Activated CD4-positive, alpha-beta T cell treated with anti-CD3 and anti-CD28 coated beads for 48 hours (primary cell): ENCODE data around the gene PBX1.

Experiments
- DNase-seq: peaks from one replicate; pipeline ENCODE4 v3.0.0-alpha.2; 2020

Gene PBX1

DNA sequence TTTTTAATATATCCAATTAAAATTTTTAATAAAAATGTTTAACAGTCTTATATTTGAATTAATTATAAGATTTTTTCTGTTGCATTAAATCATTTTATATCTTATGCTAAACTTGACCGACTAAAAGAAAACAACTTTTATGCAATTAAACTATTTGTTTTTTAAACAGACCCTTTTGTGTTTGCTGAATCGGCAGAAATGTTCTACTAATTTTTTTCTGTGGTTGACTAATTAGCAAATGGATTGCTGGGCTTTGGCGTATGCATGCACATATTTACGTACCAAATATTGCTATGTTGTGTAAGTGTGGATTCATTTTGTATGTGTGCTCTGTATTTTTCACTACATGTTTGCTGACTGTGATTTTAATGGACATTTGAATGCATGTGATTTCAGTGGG lies 174.8 kb downstream of the PBX1 start:
- no peak for DNase-seq

DNA sequence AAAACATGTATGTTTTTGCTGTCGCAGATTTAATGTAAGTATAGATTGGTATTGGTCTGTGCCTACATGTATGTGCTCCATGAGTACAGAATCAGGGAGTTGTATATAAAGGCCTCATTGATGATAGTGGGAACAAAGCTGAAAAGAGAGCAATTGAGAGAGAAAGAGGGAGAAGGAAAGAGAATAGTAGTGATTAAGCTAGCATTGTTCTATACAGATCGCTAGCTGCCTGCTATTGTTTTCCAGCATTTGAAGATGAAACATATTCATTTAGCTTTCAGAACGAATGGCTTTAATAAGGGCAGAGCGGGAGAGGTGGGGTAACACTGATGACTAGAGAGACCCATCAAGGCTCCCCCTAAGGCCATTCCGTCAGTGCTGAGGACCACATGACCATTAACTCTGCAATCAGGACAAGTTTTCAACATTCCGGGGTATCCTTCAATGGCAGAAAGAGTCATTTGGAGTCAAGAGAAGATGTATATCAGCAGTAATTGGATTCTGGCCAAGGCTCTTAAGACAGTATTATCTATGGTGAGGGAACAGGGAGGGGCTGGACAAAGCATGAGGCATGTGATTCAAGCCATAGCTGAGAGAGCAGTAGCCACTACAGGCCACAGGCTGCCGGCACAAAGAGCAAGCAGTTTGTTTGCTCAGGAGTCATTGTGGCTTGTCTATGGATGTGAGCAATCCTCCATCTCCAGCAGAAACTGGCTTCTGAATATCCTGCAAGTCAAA lies 176.5 kb downstream of the PBX1 start:
- DNase-seq: no peak

DNA sequence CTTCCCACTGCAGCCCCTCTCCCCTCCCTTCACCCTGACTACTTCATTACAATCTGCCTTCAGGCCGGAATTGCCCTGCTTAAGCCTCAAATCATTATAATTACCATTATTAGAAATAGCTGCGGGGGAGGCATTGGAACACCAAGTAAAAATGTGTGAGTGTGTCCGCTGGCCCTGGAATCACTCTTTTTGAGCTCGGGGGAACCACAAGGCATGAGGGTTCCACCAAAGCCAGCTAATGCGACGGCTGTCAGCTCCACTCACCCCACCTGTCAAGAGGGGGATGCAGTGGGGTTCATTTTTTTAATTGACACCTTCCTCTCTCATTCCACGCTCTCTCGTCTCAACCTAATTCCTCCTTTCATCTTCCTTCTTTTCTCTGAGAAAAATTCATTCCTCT lies 177.2 kb downstream of the PBX1 start:
- no peak for DNase-seq

DNA sequence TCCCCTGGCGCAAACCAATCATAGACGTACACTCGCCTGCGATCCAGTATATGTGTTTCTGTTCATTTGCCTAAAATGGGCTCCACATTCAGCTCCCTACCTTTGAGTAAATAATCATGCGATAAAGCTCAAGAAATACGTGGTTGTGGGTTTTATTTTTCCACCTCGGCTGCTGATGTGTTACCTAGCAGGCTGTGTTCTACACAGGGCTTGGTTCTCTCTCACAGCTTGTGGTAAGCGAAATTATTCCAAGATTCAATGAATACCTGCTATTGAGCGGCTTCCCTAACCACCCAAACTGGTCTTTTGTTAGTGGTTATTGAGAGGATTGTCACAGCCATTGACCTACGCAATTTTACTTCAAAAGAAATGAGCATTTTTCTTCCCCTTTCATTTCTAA lies 180.2 kb downstream of the PBX1 start:
- no peak for DNase-seq

DNA sequence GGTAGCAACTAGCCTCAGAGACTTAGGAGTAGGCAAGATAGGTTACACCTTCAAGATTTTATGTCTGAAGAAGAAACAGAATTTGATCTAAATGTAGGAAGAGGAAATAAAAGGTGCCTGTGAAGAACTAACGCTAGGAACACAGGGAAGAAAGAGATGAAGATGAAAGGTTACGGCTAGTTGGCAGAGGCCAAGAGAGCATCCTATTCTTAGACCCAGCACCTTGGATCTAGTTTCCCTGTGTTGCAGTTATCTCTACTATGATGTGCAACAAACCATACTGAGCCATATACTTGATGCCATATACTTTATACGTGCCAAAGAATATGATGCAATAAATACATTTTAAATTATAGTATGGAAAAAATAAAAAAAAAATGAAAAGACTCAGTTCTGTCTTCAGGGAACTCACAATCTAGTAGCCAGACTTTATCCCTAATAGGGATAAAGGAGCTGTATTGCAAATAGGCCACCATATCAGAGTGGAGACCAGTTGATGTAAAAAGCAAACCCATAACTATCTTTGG lies 181.1 kb downstream of the PBX1 start:
- DNase-seq: no peak

DNA sequence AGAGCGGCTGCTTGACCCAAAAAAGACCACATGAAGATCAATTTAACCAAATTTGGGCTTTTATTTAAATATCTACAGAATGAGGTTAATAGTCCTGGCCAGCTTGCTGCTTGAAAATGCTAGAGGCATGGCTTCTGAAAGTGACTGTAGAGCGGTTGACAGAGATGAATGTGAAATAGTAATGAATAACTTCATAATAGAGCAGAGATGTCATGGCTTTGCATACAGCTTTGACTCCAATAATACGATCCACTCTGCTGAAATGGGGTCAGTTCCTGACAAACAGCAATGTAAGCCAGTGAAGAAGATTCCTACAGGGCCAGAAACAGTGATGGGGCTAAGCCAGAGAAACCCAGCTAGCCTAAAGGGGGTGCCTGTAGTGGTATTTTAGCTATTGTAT lies 183.8 kb downstream of the PBX1 start:
- DNase-seq: no peak

DNA sequence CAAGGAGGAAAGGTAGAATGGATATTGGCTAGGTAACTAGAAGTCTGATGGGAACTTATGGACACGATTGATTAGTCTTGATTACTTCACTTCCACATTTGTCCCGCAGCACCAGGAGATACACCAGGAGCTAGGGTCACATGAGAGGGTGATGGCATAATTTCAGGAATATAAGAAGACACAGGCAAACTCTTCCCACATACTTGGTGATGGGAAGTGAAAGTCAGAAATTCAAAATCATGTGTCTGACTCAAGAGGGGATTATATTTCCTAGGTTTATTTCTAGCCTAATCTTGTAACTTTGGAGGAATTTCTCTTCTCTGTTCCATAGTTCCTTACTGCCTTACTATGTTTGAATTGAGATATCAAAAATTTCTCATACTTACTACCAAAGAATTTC lies 185.0 kb downstream of the PBX1 start:
- no peak for DNase-seq

DNA sequence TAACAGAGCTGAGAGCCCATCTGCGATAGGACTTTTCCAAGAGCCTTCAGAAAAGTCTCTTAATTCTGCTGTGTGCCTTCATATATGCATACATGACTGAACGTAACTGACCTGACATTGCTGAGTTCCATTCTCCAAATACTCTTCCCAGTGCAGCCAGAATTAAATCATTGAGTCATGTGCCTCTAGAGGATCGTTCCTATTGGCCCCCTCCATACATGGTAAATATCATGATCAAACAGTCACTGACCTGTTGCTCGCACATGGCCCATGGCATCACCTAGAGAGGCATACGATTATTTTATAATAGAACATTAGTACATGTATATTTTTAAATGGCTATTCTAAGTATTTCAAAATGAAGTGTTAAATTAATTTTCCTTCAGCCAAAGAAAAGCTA lies 186.8 kb downstream of the PBX1 start:
- no peak for DNase-seq

DNA sequence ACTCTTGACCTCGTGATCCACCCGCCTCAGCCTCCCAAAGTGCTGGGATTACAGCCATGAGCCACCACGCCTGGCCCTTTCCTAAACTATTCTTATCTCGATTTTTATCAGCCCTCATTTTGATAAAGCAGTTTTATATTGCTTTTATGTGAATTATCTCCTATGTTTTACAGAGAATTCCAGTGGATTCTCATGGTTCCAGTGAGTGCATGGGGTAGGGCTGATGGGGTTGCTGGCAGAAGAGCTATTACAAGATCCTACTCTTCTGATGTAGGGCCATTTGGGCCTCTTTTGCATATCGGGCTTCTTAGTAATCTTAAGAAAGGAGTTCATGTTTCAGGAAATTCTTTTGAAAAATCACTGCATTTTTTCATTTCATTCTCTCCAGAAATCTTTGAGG lies 187.6 kb downstream of the PBX1 start:
- no peak for DNase-seq

DNA sequence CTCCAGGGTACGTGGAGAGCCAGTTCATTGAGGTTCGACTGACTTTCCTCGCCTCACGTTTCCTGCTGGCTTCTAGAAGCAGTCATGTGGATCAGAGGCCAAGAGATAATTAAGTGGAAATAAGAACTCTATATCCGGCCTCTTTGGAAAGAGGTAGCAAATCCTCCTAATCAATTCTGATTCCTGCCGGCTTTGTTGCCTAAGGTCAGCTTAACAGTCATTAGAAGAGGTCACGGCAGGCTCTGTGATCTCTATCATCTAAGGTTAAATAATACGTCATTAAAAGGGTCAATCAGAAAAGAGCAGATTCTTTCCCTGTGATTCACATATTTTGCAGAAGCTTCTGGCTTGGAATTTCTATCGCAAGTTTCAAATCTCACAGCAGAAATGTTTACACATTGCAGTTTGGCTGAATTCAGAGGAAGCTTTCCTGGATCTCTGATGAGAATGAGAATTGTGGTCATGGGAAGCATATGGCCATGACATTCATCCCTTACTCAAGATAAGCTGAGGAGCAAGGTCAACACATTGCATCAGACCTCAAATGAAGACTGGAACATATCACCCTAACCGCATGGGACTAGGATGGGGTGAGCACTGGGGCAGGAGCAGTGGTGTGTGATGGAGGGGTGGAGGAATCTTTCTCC lies 189.4 kb downstream of the PBX1 start:
- DNase-seq: no peak

DNA sequence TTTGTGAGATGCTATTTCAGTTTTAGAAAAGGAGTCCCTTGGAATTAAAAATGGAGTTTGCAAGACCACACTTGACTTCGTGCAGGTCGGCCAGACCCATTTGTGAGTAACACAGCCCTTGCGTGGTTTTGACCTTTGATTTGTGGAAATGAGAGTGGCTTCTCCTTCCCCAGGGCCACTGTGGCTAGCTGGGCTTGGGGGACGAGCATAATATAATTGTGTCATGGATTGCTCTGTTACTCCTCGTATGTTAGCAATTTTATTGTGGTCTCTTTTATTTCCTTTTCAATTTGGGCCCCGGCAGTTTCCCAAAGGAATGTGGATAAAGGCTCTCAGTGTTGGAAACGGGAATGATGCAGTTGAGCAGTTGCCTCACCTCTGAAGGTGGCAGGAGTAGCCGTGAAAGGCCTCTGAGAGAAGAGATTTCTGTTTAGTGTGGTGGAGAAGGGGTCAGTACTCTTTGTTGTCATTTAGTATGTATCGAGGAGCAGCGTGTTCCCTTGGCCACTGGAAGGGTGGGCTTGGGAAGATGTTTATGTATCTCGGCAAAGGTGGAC lies 194.6 kb downstream of the PBX1 start:
- no peak for DNase-seq

DNA sequence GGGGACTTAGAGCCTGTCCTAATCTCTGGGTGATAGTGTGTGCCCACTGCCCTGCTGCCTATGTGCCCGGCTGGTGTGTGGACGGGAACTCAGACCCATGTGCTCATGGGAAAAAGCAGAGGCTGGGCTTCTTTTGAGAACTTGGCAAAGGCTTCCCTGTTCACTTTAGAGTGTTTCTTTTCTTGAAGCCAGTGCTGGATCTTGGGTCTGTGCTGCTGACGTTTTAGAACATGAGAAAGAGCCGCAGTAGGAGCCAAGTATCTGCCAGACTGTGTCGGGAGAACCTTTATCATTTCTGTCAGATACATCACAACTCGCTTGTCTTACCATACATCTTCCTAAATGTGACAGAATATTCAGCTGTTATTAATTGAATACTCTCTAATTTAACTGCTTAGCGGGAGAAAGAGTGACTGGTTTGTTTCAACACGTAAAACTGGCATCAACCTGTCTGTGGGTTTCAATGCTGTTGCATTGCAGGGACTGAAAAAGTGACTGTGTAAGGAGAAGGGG lies 195.2 kb downstream of the PBX1 start:
- DNase-seq: no peak

DNA sequence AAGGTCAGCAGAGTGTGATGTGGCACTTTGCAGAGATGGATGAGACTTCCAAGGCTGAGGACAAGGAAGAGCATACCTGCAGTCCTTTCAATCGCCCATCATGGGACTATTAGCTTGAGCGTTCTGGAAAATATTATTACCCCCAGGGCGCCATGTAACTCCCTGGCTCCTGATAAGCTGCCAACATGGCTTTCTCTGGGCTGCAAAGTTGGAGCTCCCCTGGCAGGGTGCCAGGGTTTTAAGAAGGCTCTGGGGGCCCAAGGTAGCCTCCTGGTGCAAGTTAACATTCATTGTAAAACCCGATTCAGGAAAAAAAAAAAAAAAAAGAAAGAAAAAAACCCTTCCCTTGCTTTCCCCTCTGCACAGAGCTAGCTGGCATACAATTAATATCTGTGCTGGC lies 196.7 kb downstream of the PBX1 start:
- DNase-seq: no peak

DNA sequence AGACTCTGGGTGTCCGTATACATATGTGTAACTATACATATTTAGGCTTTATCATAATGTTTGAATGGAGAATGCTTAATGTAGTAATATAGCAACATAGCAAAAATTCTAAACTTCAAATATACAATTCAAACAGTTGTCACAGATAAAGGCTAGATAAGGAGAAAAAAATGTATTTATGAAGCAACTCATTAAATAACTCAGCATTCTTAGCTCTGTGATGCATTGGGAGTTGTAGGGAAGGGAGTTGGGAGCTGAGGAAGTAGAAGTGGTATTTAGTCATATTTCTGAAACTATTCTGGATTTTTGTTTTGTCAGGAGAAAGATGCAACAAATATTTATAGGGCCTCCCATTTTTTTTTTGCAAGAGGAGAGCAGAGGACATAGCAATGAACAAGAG lies 197.8 kb downstream of the PBX1 start:
- no peak for DNase-seq

DNA sequence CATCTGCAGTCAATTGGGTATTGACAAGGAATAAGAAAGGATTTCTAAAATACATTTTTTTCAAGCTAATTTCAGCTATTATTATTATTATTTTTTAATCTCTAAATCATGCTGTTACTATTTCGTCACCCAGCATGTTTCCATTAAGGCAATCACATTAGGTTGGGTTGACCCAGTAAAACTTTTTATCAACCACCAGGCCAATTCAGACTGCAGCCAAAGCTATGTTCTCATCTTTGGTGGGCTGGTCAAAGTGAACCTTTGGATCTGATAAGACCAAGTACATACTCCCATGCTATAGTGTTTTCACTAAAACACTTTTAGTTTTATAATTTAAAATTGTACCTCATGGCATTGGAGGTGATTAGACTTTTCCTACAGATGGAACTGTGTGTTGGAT lies 198.6 kb downstream of the PBX1 start:
- DNase-seq: no peak

DNA sequence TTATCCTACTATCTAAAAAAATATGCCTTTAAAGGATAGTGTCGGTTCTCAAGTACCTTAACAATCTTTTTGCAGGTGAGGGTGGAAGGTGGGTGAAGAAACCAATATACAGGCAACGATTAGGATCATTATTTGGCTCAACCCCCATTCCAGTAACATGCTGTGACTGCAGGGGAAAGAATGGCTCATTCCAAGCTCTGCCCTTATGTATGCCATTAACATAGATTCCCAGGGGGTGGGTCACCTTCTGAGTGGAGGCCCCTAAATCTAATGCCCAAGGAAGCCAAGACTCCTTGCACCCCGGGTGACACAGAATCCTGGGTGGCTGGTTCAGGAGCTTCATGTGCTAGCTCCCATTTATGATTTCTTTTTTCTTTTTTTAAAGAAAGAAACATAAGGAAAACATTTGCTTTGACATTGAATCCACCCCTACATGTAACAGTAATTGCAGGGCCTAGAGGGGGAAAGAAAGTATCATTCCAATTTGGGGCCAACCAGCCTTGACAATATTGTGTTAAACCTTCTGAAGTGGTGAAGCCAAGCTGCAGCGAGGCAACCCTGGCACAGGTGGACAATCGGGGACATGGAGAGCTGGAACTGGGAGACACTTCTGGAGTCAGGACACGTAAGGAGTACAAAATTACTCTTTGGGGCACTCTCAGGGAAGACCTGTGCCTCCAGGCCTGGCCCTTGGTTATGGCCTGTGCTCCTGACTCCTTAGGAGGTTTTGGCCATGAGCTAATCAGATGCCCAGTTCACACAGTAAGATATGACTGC lies 200.3 kb downstream of the PBX1 start:
- DNase-seq: no peak

DNA sequence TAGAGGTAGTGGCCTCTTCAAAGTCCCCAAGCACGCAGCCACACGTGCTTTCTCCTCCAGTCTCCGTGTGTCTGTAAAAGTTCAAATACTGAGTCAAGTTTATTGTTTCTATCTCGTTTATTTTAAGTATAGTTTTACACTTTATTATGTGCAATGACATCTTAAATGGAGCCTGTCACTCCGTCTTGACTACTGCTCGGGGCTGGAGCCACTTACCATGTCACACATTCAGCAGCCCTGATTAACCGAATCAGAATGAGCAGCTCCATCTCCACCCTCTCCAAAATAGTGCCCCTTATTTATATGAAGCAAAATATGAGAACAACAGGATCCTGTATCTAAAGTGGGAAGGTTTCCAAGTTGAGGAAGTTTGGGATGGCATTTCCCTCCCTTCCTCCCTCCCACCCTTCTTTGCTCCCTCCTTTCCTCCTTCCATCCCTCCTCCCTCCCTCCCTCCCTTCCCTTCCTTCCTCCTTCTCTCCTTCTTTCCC lies 201.0 kb downstream of the PBX1 start:
- DNase-seq: no peak

DNA sequence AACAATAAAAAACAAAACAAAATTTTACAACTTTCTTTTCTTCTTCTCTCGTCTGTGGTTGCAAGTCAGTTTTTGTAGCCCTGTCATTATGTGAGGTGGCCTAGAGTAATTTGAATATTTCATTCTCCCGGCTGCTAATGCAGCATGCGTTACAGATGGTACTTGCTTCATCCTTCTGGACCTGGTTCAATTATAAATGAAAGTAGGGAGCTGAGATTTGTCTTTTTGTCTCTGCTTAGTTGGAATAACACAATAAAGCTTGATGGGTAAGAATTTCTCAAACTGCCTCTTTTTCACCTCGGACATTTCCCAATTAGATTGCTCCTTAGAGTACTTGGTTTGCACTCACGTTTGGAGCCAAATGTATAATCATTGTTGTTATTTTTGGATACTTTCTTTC lies 201.6 kb downstream of the PBX1 start:
- no peak for DNase-seq

DNA sequence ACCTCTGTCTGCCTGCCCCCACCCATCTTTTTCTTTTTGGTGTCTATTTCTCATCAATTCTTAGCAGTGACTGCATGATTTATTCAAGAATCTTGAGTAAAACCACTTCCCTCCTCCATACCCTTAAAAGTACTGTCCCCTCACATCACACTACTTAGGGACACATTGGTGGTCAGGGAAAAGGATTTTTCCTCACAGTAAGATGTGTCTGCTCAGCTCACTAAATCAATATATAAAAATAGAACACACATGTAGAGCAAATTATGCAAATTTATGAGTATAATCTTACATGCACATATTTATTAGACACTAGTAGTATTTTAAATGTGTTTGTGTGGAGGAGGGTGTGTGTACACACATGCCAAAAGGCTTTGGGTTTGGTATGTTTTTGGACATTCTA lies 202.0 kb downstream of the PBX1 start:
- no peak for DNase-seq

DNA sequence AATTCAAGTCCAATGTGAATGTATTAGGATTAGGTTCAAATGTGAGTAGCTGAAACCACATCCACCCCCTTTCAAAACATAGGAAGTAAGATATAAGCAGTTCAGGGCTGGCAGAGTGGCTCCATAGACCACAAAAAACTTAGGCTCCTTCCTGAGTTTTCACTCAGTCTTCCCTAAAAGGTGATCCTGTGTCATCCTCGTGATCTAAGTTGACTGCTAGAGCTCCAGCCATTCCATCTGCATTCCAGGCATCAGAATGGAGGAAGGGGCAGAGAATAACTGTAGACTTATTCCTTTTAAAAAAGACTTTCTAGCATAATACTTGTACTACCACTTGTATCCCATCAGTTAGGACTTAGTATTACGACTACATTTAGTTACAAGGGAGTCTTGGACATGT lies 204.1 kb downstream of the PBX1 start:
- DNase-seq: no peak

DNA sequence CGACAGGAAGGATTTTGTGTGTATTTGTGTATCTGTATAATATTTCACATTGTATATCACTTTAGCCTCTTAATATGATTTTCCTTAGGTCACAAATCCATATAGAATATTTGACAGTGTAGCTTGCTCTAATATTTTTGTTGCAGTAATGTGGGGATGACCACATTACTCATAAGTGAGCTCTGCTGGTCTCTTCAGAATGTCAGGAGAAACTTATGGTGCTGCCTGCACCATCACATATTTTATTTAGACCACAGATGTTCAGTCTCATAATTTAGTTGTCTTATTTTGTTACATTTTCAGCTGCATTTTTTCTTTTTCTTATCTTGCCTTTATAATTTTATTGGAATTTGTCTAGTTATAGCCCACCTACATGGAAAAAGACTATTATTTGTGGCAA lies 205.3 kb downstream of the PBX1 start:
- no peak for DNase-seq

DNA sequence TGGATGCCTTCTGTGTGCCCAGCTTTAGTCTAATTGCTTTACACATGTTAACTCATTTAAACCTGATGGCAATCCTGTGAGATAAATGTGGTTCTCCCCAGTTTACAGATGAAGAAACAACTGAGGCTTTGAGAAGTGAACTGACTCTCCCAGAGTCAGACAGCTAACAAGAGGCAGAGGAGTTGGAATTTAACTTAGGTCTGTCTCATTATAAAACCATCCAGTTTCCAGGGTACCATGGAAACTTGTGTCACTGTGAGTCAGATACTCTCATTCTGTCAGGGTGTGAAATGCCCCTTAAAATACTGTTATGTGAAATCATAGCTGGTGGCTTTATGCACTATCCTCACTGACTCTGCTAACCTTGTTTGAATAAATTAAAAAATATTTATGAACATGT lies 206.6 kb downstream of the PBX1 start:
- no peak for DNase-seq

DNA sequence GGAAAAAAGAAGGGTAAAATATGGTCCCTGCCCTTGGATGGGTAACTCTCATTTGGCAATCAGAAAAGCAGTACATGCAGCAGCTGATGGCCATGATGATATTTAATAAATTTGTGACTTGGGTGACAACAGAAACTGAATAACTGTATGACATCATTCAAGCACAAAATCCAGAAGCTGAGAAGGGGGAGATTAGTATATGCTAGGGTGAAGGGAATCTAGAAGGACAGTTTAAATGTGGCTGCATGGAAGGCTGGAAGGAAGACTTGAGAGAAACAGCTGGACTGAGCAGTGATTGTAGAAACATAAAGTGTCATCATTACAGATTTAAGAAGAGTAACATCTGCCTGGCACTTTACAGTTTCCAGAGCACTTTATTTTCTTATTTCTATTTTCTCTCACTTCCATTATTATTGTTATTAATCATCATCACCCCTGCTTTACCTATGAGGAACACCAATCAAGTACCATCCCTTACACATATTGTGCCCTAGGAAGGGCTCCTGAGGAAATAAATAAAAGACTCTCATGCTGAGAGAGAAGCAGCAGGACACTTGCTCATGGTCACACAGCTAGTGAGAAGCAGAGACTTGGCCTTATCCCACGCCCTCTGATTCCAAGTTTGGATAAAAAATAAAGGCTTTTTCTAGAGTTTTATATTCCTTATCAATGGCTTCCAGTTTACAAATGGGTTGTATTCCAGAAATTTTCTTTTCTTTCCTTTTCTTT lies 207.2 kb downstream of the PBX1 start:
- DNase-seq: no peak
